ENCODE results near the gene SREK1IP1. TPM values are rescaled to one million over a fixed set of nuclear protein-coding genes. Genes with fewer than 3 reads are reported as not detected.

SREK1IP1 gene
- total RNA-seq, 1 donor from 2014 or later, result 37.9 TPM

DNA sequence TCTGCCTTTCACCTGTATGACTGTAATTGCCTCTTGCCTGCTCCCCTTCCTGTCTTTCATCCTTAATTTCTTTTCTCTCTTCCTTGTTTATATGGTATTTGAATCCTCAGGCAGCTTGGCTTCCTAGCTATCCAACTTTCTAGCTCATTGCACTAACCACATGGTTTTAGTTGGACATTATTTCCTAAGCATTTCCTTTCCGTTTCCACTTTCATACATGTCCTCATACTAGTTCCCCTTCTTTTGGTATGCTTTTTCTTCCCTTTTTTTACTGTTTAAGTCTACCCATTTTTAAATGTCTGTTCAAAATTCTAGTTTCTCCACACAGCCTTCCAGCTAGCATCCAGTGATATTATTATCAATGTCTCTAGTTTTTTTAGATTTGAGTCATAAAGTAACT, 6.8 kb upstream of the SREK1IP1 start:
- no peak for DNase-seq (ENCODE audit: low spot score)
- peaks cover 40% of the 10 kb centered on the region for H3K79me2 ChIP-seq (ENCODE audit: low read depth)

DNA sequence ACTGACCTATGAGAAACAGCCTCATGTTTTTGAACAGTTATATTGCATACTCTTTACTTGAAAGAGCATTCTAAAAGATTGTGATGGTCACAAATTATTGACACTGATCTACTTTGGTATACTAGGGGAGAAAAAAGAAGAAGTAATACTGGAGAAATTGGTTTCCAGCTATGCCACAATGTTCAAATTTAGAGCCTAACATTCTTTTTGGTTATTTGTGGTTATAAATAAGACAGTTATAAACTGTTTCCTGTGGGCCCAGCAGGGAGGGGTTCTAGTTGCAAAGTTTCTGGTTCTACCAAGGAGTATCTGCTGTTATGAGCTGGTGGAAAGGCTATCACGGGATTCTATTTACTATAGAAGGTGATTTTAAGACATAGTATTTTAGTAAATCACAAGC, 5.0 kb upstream of the SREK1IP1 start:
- H3K4me2 ChIP-seq, result no peak overlapping the region
- no peaks in the 10 kb centered on the region for H3K27me3 Mint-ChIP-seq (ENCODE audit: insufficient read depth, low read depth)
- H3K27ac ChIP-seq, result no peak overlapping the region
- H3K9ac ChIP-seq, result no peak overlapping the region
- H3K9me3 Mint-ChIP-seq, result no peaks in the 10 kb centered on the region
- no peaks in the 10 kb centered on the region for H4K20me1 ChIP-seq (ENCODE audit: low read depth)
- H3K79me2 ChIP-seq (ENCODE audit: low read depth), result peaks cover 52% of the 10 kb centered on the region
- no peak overlapping the region for H3K4me3 Mint-ChIP-seq
- TF ChIP-seq EZH2 (IDR thresholded peaks at IDR 0.05) (no peak), EZH2phosphoT487 (IDR thresholded peaks at IDR 0.05) (no peak)
- no peaks in the 10 kb centered on the region for H3K9me3 ChIP-seq (ENCODE audit: low read depth)
- no peak overlapping the region for H2AFZ ChIP-seq (replicated peaks)
- peaks cover 3% of the 10 kb centered on the region for H3K36me3 Mint-ChIP-seq
- no peak overlapping the region for H3K27ac Mint-ChIP-seq
- H3F3A ChIP-seq (ENCODE audit: low read depth), result no peaks in the 10 kb centered on the region
- no peak overlapping the region for H3K4me3 ChIP-seq
- H3K4me1 ChIP-seq, result peaks cover 11% of the 10 kb centered on the region
- no peak for DNase-seq (ENCODE audit: low spot score)
- peaks cover 10% of the 10 kb centered on the region for H3K4me1 Mint-ChIP-seq
- no peaks in the 10 kb centered on the region for H3K27me3 ChIP-seq
- peaks cover 11% of the 10 kb centered on the region for H3K36me3 ChIP-seq

More for the DNA sequence above, 6.8 kb upstream of the SREK1IP1 start:
- no peak for TF ChIP-seq EZH2 (IDR thresholded peaks at IDR 0.05)
- TF ChIP-seq, protein P1, sequence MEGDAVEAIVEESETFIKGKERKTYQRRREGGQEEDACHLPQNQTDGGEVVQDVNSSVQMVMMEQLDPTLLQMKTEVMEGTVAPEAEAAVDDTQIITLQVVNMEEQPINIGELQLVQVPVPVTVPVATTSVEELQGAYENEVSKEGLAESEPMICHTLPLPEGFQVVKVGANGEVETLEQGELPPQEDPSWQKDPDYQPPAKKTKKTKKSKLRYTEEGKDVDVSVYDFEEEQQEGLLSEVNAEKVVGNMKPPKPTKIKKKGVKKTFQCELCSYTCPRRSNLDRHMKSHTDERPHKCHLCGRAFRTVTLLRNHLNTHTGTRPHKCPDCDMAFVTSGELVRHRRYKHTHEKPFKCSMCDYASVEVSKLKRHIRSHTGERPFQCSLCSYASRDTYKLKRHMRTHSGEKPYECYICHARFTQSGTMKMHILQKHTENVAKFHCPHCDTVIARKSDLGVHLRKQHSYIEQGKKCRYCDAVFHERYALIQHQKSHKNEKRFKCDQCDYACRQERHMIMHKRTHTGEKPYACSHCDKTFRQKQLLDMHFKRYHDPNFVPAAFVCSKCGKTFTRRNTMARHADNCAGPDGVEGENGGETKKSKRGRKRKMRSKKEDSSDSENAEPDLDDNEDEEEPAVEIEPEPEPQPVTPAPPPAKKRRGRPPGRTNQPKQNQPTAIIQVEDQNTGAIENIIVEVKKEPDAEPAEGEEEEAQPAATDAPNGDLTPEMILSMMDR (IDR thresholded peaks at IDR 0.05), result no peak
- TF ChIP-seq EZH2phosphoT487 (IDR thresholded peaks at IDR 0.05), result no peak
- Mint-ChIP-seq H3K4me1 (no peaks in the 10 kb centered on the region), H3K27ac (no peak overlapping the region), H3K9me3 (no peaks in the 10 kb centered on the region), H3K27me3 (ENCODE audit: insufficient read depth, low read depth) (no peaks in the 10 kb centered on the region), H3K36me3 (peaks cover 3% of the 10 kb centered on the region), H3K4me3 (no peak overlapping the region)
- Histone ChIP-seq H3F3A (ENCODE audit: low read depth) (no peaks in the 10 kb centered on the region), H3K4me2 (no peak overlapping the region), H3K36me3 (peaks cover 11% of the 10 kb centered on the region), H2AFZ (replicated peaks) (no peak overlapping the region), H3K9me3 (ENCODE audit: low read depth) (no peaks in the 10 kb centered on the region), H3K9ac (no peak overlapping the region), H3K4me1 (peaks cover 2% of the 10 kb centered on the region), H4K20me1 (ENCODE audit: low read depth) (no peaks in the 10 kb centered on the region), H3K4me3 (no peak overlapping the region), H3K27me3 (no peaks in the 10 kb centered on the region), H3K27ac (no peak overlapping the region)

DNA sequence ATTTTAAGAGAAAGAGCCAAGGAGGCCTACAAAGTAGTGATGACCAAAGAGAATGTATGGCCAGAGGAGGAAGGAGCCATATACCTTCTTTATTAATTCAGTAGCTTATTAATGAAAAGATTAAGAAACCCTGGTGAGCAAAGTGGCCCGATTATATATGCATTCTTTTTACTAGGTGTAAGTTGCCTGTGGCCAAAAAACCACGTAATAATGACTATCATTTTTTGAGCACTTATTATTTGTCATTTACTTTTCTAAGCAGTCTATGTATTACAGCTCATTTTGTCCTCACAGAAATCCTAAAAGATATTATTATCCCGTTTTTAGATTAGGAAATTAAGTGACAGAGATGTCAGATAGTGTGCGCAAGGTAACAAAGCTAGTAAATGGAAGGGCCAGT, 3.2 kb upstream of the SREK1IP1 start:
- Mint-ChIP-seq H3K4me1 (peaks cover 19% of the 10 kb centered on the region), H3K9me3 (no peaks in the 10 kb centered on the region)
- no peaks in the 10 kb centered on the region for H3K27me3 ChIP-seq

GRCh38 chr5:64769855-64770254, 1.4 kb upstream of the SREK1IP1 start:
- Mint-ChIP-seq H3K27me3 (ENCODE audit: insufficient read depth, low read depth) (peaks cover 2% of the 10 kb centered on the region), H3K4me1 (peaks cover 25% of the 10 kb centered on the region), H3K27ac (no peak overlapping the region), H3K9me3 (no peaks in the 10 kb centered on the region), H3K4me3 (peak overlapping the region; percentile 100), H3K36me3 (peaks cover 3% of the 10 kb centered on the region)
- no peaks in the 10 kb centered on the region for H3K9me3 ChIP-seq (ENCODE audit: low read depth)
- H3K9ac ChIP-seq, result peak overlapping the region; percentile 99
- peaks cover 31% of the 10 kb centered on the region for H3K4me1 ChIP-seq
- TF ChIP-seq EZH2phosphoT487 (IDR thresholded peaks at IDR 0.05) (no peak), EZH2 (IDR thresholded peaks at IDR 0.05) (no peak)
- TF ChIP-seq, protein P1 (IDR thresholded peaks at IDR 0.05), result no peak
- H3K4me2 ChIP-seq, result peak overlapping the region; percentile 91
- peak overlapping the region; percentile 90 for H3K4me3 ChIP-seq
- H3K79me2 ChIP-seq (ENCODE audit: low read depth), result peaks cover 87% of the 10 kb centered on the region
- H2AFZ ChIP-seq (replicated peaks), result no peak overlapping the region
- peaks cover 9% of the 10 kb centered on the region for H4K20me1 ChIP-seq (ENCODE audit: low read depth)
- no peak overlapping the region for H3K27ac ChIP-seq
- peaks cover 3% of the 10 kb centered on the region for H3K36me3 ChIP-seq
- no peaks in the 10 kb centered on the region for H3K27me3 ChIP-seq
- peaks cover 7% of the 10 kb centered on the region for H3F3A ChIP-seq (ENCODE audit: low read depth)
- no peak for DNase-seq (ENCODE audit: low spot score)

More for the DNA sequence above, 3.2 kb upstream of the SREK1IP1 start:
- Histone ChIP-seq H3K4me1 (peaks cover 19% of the 10 kb centered on the region), H3K9ac (no peak overlapping the region), H3K4me2 (no peak overlapping the region), H2AFZ (replicated peaks) (no peak overlapping the region), H3K4me3 (no peak overlapping the region), H3K27ac (no peak overlapping the region), H4K20me1 (ENCODE audit: low read depth) (no peaks in the 10 kb centered on the region), H3K79me2 (ENCODE audit: low read depth) (peaks cover 68% of the 10 kb centered on the region), H3F3A (ENCODE audit: low read depth) (peaks cover 7% of the 10 kb centered on the region), H3K9me3 (ENCODE audit: low read depth) (no peaks in the 10 kb centered on the region), H3K36me3 (peaks cover 2% of the 10 kb centered on the region)
- Mint-ChIP-seq H3K4me3 (no peak overlapping the region), H3K27ac (no peak overlapping the region), H3K36me3 (peaks cover 3% of the 10 kb centered on the region), H3K27me3 (ENCODE audit: insufficient read depth, low read depth) (peaks cover 2% of the 10 kb centered on the region)
- no peak for DNase-seq (ENCODE audit: low spot score)
- TF ChIP-seq, protein P1 (IDR thresholded peaks at IDR 0.05), result no peak
- TF ChIP-seq EZH2 (IDR thresholded peaks at IDR 0.05) (no peak), EZH2phosphoT487 (IDR thresholded peaks at IDR 0.05) (no peak)
